HepG2 (cell line): Measurements from ENCODE around the gene CDC34. TPM values are rescaled to one million over a fixed set of nuclear protein-coding genes. Genes with fewer than 3 reads are reported as not detected.

ENCODE experiments used
- ATF7-NPFF ChIP-seq: sonication (generic); formaldehyde crosslinking; IDR thresholded peaks from 2 replicates; pipeline ENCODE4 v1.8.1; 2023; ENCODE audit warnings: mild to moderate bottlenecking, low read depth, missing genetic modification reagents, moderate library complexity
- E2F5 ChIP-seq: sonication (generic); formaldehyde crosslinking; conservative IDR thresholded peaks from 2 replicates; pipeline ENCODE4 v1.4.0; 2020; ENCODE audit warnings: missing genetic modification reagents
- ETV6 ChIP-seq: sonication (generic); formaldehyde crosslinking; conservative IDR thresholded peaks from 2 replicates; pipeline ENCODE4 v1.4.0; 2020; ENCODE audit warnings: missing genetic modification reagents
- HDAC6 ChIP-seq: fragments of 200-600 bp; sonication (generic); IDR thresholded peaks from 2 replicates; pipeline ENCODE4 v1.7.0; 2017; ENCODE audit warnings: mild to moderate bottlenecking, antibody characterized with exemption, low read length, low read depth
- HIC2 ChIP-seq: sonication (generic); formaldehyde crosslinking; IDR thresholded peaks from 2 replicates; pipeline ENCODE4 v1.9.0; 2022; ENCODE audit warnings: low read depth, missing genetic modification reagents
- HOXA5 ChIP-seq: sonication (generic); formaldehyde crosslinking; IDR thresholded peaks from 2 replicates; pipeline ENCODE4 v1.4.0; 2020; ENCODE audit warnings: missing genetic modification reagents
- KDM3A ChIP-seq: IDR thresholded peaks from 2 replicates; pipeline ENCODE4 v1.6.1; 2018; ENCODE audit warnings: low read depth, missing compliant biosample characterization
- MED8 ChIP-seq: sonication (generic); formaldehyde crosslinking; IDR thresholded peaks from 2 replicates; pipeline ENCODE4 v1.8.1; 2023; ENCODE audit warnings: mild to moderate bottlenecking, missing genetic modification reagents; ENCODE audit not compliant: insufficient replicate concordance
- MIER2 ChIP-seq: IDR thresholded peaks from 2 replicates; pipeline ENCODE4 v1.6.1; 2016; ENCODE audit warnings: missing biosample characterization, missing genetic modification reagents
- MTA1 ChIP-seq: sonication (generic); formaldehyde crosslinking; IDR thresholded peaks from 2 replicates; pipeline ENCODE4 v1.4.0; 2020; ENCODE audit warnings: missing genetic modification reagents, mild to moderate bottlenecking, borderline replicate concordance
- RAD21 ChIP-seq: fragments of 450-650 bp; formaldehyde crosslinking; IDR thresholded peaks from 2 replicates; pipeline ENCODE4 v1.5.0; 2020; ENCODE audit warnings: mild to moderate bottlenecking
- SALL2 ChIP-seq: sonication (generic); formaldehyde crosslinking; IDR thresholded peaks from 2 replicates; pipeline ENCODE4 v1.8.1; 2023; ENCODE audit warnings: mild to moderate bottlenecking, missing genetic modification reagents, inconsistent platforms
- SIX1 ChIP-seq: sonication (generic); formaldehyde crosslinking; IDR thresholded peaks from 2 replicates; pipeline ENCODE4 v1.4.0; 2020; ENCODE audit warnings: missing genetic modification reagents, borderline replicate concordance
- ZBTB1 ChIP-seq: sonication (generic); formaldehyde crosslinking; IDR thresholded peaks from 2 replicates; pipeline ENCODE4 v1.4.0; 2020; ENCODE audit warnings: missing genetic modification reagents, borderline replicate concordance
- ZMYM3 ChIP-seq: sonication (generic); formaldehyde crosslinking; IDR thresholded peaks from 2 replicates; pipeline ENCODE4 v1.5.1; 2020; ENCODE audit warnings: mild to moderate bottlenecking, missing genetic modification reagents
- ZNF256 ChIP-seq: sonication (generic); formaldehyde crosslinking; conservative IDR thresholded peaks from 2 replicates; pipeline ENCODE4 v1.4.0; 2020; ENCODE audit warnings: missing genetic modification reagents
- ZNF333 ChIP-seq: sonication (generic); formaldehyde crosslinking; IDR thresholded peaks from 2 replicates; pipeline ENCODE4 v1.4.0; 2020; ENCODE audit warnings: mild to moderate bottlenecking, missing genetic modification reagents, borderline replicate concordance
- ZNF34 ChIP-seq: sonication (generic); formaldehyde crosslinking; IDR thresholded peaks from 2 replicates; pipeline ENCODE4 v1.4.0; 2020; ENCODE audit warnings: mild to moderate bottlenecking, missing genetic modification reagents, borderline replicate concordance
- ZNF496 ChIP-seq: sonication (generic); formaldehyde crosslinking; IDR thresholded peaks from 2 replicates; pipeline ENCODE4 v1.8.1; 2023; ENCODE audit warnings: mild to moderate bottlenecking, moderate library complexity, missing genetic modification reagents; ENCODE audit not compliant: insufficient replicate concordance
- ZNF589 ChIP-seq: sonication (generic); formaldehyde crosslinking; conservative IDR thresholded peaks from 2 replicates; pipeline ENCODE4 v1.8.0; 2022; ENCODE audit warnings: mild to moderate bottlenecking, moderate library complexity, missing genetic modification reagents
- ZNF775 ChIP-seq: sonication (generic); formaldehyde crosslinking; IDR thresholded peaks from 2 replicates; pipeline ENCODE4 v1.4.0; 2020; ENCODE audit warnings: missing genetic modification reagents, mild to moderate bottlenecking, moderate library complexity, borderline replicate concordance
- polyA plus RNA-seq, 8 experiments: library from polyadenylated mRNA; depleted of rRNA in 3 of 8; stranded (reverse) in 7 of 8; unstranded in 1 of 8; fragments of >200 nt; fragmentation: Illumina TruSeq in 4 of 8; extraction: Trizol in 4 of 8; gene quantifications; 2 replicates each; pipeline versions ENCODE4 v1.2.1 to v1.2.3, GENCODE V29; 2011 to 2016; ENCODE audit warnings: low read depth in 4 of 8, missing spikeins in 1 of 8, mixed read lengths in 1 of 8; ENCODE audit not compliant: insufficient read depth in 1 of 8
- total RNA-seq, 5 experiments: library from RNA; depleted of rRNA; stranded (reverse); fragments of >200 nt; fragmentation: Illumina TruSeq; extraction: Trizol; gene quantifications; 2 replicates each; pipeline ENCODE4 v1.2.3, GENCODE V29; 2016; ENCODE audit warnings: low read depth in 1 of 5
- TF ChIP-seq, protein P1 (sequence below): sonication (generic); formaldehyde crosslinking; IDR thresholded peaks from 2 replicates; pipeline ENCODE4 v1.8.0; 2022; ENCODE audit warnings: missing genetic modification reagents, low read depth, mild to moderate bottlenecking, borderline replicate concordance
- TF ChIP-seq, protein P2 (sequence below): sonication (generic); formaldehyde crosslinking; IDR thresholded peaks from 2 replicates; pipeline ENCODE4 v1.4.0; 2020; ENCODE audit warnings: missing genetic modification reagents

CDC34 gene
- total and polyA plus RNA-seq, 2 of the 13 experiments (the other 11 are each of a cell fraction or from before 2014, with no cell fraction given): 138 to 150 TPM

- TF ChIP-seq E2F5 (CRISPR knock-in tag) (0 out of 2 replicates have a peak, but pooled peaks have one; percentile 28), MED8 (no peak), ZNF333 (CRISPR knock-in tag) (no peak; the same call in 1 of the 2 replicates), HIC2 (CRISPR knock-in tag) (peak; percentile 93), ATF7-NPFF (CRISPR knock-in tag) (0 out of 2 replicates have a peak, but pooled peaks have one; percentile 50), ZNF496 (CRISPR knock-in tag) (no peak), ZNF589 (CRISPR knock-in tag) (no peak), HDAC6 (no peak), SALL2 (CRISPR knock-in tag) (peak; percentile 10; the same call in 1 of the 2 replicates), RAD21 (CRISPR knock-in tag) (peak; percentile 92), MIER2 (peak; percentile 51; the same call in 1 of the 2 replicates), SIX1 (CRISPR knock-in tag) (no peak), ZMYM3 (peak; percentile 77), ZBTB1 (no peak), MTA1 (peak; percentile 79), ZNF34 (0 out of 2 replicates have a peak, but pooled peaks have one; percentile 22), HOXA5 (CRISPR knock-in tag) (peak; percentile 36; the same call in 1 of the 2 replicates), KDM3A (peak; percentile 70; the same call in 1 of the 2 replicates), ETV6 (CRISPR knock-in tag) (no peak), ZNF775 (CRISPR knock-in tag) (peak; percentile 82; the same call in 1 of the 2 replicates), ZNF256 (CRISPR knock-in tag) (no peak)
- TF ChIP-seq, protein P1, sequence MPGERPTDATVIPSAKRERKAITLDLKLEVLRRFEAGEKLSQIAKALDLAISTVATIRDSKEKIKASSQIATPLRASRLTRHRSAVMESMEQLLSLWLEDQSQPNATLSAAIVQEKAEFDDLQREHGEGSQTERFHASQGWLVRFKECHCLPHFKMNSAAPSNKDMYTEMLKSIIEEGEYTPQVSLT (CRISPR knock-in tag): no peak
- TF ChIP-seq, protein P2, sequence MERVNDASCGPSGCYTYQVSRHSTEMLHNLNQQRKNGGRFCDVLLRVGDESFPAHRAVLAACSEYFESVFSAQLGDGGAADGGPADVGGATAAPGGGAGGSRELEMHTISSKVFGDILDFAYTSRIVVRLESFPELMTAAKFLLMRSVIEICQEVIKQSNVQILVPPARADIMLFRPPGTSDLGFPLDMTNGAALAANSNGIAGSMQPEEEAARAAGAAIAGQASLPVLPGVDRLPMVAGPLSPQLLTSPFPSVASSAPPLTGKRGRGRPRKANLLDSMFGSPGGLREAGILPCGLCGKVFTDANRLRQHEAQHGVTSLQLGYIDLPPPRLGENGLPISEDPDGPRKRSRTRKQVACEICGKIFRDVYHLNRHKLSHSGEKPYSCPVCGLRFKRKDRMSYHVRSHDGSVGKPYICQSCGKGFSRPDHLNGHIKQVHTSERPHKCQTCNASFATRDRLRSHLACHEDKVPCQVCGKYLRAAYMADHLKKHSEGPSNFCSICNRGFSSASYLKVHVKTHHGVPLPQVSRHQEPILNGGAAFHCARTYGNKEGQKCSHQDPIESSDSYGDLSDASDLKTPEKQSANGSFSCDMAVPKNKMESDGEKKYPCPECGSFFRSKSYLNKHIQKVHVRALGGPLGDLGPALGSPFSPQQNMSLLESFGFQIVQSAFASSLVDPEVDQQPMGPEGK (CRISPR knock-in tag): peak; percentile 89
These were observed 24.9 kb upstream of the CDC34 start (continued) for GRCh38 chr19:506404-507285.
